GM21825 (cell line): ENCODE data around the gene RPS6KB1.
"Not testable (repeated sequence)": the region's sequence is repeated elsewhere in the genome, so short reads cannot be mapped to it uniquely, and the experiment has no call there.

Experiments used
- ATAC-seq: cut with Tn5 transposase; IDR thresholded peaks from one replicate; pipeline ENCODE4 v1.9.1; 2021; ENCODE audit warnings: mild to moderate bottlenecking, moderate library complexity; ENCODE audit not compliant: unreplicated experiment

Gene RPS6KB1

DNA sequence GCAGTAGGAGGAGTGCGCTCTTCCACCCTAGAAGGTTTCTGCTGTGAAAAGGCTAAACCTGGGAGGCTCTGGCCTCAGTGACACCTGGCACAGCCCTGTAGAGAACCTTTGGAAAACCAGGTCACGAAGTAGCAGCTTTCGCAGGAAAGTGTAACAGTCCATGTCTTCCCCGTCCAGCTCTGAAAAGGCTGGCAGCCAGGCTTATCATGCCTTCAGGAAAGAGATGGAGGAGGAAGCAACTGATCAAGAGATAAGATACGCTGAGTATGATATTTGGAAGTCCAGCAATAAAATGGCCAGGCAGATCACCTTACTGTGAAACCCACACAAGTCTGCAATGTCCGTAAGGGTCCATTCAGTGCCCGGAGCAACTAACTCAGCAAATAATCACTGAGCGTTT is 22.4 kb upstream of the RPS6KB1 start:
- ATAC-seq: no peak

DNA sequence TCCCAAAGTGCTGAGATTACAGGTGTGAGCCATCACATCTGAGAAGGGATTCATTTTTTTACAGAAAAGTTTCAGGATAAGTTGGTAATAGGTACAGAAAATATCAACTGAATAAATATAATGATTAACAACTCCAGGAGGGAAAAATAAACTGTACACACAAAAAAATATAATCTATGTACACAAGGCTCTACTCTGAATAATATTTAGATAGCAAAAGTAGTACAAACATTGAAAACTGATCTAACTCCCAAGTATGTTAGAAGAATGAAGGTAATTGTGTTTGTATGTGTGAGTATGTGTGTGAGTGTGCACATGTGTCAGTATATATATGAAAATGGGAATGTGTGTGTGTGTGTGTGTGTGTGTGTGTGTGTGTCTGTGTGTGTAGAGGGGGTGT is 20.6 kb upstream of the RPS6KB1 start:
- ATAC-seq: no peak

DNA sequence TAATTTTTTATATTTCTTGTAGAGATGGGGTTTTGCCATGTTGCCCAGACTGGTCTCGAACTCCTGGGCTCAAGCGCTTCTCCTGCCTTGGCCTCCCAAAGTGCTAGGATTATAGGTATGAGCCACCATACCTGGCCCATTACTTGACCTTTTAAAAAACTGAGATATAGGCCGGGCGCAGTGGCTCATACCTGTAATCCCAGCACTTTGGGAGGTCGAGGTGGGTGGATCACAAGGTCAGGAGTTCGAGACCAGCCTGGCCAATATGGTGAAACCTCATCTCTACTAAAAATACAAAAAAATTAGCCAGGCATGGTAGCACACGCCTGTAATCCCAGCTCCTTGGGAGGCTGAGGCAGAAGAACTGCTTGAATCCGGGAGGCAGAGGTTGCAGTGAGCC is 19.5 kb upstream of the RPS6KB1 start:
- ATAC-seq: not testable (repeated sequence)

DNA sequence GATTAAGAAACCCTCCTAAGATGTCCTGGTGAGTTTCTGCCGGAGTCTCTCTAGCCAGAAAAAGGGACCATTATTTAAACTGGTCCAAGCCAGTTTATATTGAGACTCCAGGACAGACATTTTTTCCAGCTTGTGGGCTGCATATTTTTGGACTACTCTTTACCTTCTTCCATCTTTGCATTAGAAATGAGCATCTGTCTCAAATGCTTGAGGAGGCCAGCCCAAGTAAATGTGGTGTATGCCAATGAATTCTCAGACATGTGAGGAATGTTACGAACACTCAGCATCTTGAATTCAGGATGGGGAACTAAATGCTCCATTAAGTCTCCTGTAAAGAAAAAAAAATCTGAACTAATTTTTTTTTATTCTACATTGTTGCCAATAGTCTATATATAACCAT is 18.5 kb upstream of the RPS6KB1 start:
- ATAC-seq: no peak

DNA sequence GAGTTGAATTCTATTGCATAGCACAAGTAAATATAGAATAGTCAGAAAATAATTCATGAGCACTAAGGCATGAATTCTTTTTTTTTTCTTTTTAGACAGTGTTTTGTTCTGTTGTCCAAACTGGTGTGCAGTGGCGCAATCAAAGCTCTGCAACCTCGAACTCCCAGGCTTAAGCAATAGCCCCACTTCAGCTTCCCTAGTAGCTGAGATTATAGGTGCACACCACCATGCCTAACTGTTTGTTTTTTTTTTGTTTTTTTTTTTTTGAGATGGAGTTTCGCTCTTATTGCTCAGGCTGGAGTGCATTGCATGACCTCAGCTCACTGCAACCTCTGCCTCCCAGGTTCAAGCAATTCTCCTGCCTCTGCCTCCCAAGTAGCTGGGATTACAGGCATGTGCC is 16.8 kb upstream of the RPS6KB1 start:
- ATAC-seq: no peak

DNA sequence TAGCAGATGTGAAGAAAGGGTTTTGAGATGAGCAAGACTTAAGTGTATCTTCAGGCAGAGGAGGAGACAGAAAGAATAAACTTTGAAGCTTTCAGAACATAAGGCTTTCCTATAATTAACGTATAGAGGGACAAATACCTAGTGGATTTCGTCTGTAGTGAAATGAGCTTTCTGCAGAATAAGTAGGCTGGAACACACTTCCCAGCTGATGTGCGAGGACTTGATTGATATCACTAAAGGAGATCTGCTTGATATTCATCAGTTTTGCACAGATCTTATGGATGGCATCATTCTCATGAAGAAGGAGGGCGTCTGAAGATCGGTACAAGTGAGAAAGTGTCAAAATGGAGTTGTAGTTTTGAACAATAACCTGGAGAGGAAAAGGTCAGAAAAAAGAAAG is 15.0 kb upstream of the RPS6KB1 start:
- ATAC-seq: no peak

DNA sequence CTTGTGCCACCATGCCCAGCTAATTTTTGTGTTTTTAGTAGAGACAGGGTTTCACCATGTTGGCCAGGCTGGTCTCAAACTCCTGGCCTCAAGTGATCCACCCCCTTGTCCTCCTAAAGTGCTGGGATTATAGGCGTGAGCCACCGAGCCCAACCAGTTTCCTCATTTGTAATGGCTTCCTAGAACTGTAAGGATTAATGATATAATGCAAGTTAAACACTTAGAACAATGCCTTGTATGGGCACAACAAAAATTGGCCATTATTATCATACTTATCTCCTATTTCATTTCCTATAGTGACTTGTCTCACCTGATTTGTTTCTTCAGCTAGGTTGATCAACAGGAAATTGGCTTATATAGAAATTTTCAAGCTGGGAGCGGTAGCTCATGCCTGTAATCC is 14.3 kb upstream of the RPS6KB1 start:
- ATAC-seq: no peak

DNA sequence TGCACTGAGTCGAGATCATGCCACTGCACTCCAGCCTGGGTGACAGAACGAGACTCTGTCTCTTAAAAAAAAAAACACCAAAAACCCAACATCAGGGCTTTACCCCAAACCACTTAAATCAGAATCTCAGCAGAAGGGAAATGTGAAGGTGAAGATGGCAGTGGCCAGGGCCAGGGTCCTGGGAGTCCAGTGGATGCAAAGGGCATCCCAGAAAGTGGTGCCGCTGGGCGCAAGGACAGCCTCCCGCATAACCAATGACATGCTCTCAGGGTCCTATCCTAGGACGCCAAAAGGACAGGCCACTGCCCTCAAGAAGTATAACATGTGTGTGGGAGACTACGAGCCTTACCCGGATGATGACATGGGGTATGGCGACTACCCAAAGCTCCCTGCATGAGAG is 8.1 kb upstream of the RPS6KB1 start:
- no peak for ATAC-seq

DNA sequence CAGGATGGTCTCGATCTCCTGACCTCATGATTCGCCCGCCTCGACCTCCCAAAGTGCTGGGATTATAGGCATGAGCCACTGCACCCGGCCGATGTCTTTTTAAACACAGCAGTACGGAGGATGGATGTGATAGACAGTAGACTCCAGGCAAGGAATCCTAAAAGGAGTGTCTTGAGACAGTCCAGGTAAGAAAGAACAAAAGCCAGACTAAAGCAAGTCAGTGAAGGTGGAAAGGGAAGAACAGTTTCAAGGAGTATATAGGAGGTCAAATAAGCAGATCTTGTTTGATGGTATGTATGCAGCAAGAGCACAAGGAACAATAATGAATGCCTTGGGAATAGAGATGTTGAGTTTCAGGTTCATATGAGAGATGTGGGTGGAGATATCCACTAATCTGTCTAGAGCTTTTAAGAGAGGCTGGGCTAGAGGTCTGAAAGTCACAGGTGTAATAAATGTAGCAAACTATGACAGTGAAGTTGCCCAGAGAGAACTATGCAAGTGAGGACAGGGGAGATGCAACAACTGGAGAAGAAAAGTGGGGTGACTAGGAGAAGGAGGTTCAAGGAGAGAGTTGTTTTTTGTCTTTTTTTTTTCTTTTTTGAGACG is 4.7 kb upstream of the RPS6KB1 start:
- no peak for ATAC-seq

DNA sequence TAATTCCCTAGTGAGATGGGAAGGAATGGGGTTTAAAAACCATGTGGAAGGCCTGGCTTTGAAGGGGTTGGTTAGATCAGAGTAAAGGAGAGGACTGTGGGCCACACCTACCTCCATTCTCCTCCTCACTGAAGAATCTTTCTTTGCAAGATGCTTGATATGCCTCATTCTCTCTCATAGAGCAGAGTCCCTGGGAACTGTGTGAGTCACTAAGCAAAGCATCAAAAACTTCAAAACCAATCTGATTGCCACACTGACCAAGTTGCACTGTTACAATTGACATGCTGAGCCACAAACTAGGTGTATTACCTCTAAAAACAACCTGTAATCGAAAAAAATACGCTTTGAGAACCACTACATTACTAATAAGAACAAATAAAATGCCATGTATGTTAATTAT is 2.2 kb upstream of the RPS6KB1 start:
- no peak for ATAC-seq

DNA sequence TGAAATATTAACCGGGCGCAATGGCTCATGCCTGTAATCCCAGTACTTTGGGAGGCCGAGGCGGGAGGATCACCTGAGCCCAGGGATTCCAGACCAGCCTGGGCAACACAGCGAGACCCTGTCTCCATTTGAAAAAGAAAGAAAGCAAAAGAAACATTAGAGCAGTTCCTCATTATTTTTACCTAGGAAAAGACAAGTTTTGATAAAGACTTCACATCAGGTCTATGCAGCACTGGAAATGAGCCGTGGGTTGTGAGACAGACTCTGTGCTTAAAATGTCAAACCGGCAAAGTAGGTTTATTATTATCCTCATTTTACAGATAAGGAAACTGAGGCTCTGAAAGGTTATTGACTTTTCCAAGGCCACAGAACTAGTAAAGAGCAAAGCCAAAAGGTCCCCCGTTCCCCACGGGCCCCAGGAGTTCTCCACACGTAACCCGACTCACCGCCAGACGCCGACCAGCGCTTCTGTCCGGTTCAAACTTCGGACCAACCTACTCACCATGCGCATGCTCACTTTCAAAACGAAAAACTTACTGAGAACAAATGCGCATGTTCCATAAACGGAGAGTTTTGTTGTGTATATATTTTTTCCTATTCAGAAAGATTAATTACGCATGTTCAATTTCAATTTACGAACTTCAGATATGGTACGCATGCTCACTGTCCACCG is 534 bp upstream of the RPS6KB1 start:
- ATAC-seq: peak; percentile 48

DNA sequence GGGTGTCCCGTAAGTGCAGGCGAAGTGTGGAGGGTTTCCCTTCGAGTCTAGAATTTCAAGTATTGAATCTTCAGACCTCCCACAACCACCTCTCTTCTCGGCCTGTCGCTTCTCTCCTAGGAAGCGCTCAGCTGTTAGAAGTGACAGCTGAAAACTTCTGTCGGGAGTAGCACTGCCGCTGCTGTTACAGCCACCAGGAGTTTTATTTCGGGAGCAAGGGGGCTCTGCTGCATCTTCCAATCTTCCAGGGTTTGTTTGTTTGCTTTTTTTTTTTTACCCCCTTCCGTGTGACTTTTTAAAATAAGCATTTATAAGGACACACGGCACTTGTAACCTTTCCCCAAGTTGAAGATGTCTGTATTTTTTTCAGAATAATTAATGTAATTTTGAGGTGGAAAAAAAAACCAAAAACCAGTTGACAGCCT is 767 bp downstream of the RPS6KB1 start:
- peak; percentile 6 for ATAC-seq

DNA sequence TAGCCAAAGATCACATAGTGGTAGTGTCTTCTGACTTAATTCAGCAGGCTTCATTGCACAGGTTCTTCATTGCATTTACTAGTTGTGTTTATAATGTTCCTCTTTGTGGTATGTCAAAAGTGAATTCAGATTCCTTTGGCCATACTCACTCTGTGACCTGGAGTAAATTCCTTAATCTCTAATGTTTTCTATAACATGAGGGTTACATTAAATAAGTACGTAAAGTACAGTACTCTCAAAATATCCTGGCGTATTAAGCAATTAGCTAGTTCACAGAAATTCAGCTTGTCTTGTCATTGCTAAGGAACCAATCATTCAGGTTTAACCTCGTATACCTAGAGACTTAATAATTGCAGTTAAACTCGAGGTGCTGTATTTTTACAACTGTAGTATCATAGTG is 4.2 kb downstream of the RPS6KB1 start:
- no peak for ATAC-seq

DNA sequence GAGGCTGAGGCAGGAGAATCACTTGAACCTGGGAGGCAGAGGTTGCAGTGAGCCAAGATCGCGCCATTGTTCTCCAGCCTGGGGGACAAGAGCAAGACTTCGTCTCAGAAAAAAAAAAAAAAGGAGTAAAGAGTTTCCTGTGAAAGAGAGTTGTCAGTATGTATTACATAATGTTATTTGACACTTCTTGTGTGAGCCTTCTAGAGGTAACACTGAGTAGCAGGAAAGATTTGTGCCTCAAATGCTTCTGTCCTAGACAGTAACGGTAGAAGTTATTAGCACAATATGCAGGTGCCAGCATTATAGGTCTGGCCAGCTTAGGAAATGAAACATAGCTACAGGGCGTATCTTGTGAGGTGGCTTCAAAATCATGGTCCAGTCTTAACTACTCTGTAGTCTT is 6.2 kb downstream of the RPS6KB1 start:
- no peak for ATAC-seq

DNA sequence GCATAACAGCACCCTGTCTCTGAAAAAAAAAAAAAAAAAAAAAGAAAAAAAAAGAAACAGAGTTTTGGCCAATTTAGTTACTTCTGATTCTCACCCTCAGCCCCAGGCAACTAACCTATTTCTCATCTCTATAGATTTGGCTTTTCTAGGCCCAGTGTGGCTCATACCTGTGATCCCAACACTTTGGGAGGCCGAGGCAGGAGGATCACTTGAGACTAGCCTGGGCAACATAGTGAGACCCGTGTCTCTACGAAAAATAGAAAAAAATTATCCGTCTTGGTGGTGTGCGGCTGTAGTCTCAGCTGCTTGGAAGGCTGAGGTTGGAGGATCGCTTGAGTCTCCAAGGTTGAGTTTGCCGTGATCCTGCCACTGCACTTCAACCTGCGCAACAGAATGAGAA is 8.7 kb downstream of the RPS6KB1 start:
- ATAC-seq: no peak

DNA sequence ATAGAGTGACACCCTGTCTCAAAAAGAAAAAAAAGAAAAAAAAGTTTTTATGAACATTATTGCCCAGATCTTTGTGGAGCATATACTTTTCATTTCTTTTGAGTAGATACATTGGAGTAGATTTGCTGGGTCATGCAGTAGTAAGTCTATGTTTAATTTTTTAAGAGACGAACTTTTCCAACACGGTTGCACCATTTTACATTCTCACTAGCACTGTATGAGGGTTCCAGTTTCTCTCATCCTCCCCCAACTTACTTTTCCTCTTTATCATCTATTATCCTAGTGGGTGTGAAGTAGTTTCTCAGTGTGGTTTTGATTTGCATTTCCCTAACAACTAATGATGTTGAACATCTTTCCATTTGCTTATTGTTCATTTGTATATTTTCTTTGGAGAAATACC is 10.5 kb downstream of the RPS6KB1 start:
- ATAC-seq: no peak

DNA sequence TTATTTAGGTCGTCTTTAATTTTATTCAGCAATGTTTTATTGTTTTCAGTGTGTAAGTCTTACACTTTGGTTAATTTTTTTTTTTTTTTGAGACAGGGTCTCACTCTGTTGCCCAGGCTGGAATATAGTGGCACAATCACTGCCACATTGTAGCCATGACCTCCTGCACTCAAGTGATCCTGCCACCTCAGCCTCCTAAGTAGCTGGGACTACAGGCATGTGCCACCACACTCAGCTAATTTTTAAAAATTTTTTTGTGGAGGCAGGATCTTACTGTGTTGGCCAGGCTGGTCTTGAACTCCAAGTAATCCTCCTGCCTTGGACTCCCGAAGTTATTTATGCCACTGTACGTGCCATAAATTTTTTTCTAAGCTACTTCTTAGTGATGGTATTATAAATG is 14.5 kb downstream of the RPS6KB1 start:
- no peak for ATAC-seq

DNA sequence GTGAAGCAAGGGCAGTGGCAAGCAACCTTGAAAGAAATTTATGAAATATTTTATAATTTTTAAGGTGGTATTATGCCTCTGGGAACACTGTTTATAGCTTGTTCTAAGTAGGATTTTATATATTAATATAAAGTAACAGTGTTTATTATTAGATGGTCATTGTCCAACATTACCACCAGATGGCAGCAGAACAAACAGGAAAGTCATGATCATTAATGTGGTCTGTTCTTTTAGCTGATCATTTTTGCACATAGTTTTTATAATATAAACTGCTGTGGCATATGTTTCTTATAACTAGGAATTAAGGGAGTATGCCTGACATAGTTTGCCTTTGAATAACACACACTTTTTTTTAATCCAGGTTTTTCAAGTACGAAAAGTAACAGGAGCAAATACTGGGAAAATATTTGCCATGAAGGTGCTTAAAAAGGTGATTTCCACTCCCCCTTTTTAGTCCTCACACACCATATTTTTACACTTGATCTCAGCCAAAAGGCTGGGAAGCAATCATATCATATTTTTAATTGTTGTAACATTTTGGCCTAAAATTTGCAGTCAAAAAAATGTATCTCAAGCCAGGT is 21.4 kb downstream of the RPS6KB1 start:
- ATAC-seq: no peak

DNA sequence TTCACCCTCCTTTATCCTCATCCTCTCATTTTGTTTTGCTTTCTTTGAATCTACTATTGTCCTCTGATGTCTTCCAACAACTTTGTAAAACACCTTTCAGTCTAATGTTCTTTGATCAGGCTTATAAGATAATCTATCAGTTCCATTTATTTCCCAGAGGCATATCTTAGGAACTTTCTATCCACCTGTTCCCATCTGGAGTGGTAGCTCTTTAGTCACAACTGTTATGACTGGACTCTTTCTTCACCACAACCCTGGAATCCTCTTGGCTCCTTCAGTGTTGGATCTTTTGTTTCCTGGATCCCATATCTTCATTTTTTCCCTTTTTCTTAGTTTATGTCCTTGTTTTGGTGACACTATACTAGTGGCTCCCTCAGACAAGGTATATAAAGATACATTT is 23.5 kb downstream of the RPS6KB1 start:
- ATAC-seq: no peak

DNA sequence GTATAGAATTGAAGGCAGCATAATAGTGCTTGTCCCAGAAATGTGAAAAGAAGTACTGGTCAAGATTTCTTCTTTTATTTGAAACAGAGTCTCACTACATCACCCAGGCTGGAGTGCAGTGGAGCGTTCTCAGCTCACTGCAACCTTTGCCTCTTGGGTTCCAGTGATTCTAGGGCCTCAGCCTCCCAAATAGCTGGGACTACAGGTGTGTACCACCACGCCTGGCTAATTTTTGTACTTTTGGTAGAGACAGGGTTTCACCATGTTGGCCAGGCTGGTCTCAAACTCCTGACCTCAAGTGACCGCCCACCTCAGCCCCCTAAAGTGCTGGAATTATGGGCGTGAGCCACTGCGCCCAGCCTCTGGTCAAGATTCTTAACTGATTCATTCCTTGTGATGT is 27.7 kb downstream of the RPS6KB1 start:
- ATAC-seq: not testable (repeated sequence)

DNA sequence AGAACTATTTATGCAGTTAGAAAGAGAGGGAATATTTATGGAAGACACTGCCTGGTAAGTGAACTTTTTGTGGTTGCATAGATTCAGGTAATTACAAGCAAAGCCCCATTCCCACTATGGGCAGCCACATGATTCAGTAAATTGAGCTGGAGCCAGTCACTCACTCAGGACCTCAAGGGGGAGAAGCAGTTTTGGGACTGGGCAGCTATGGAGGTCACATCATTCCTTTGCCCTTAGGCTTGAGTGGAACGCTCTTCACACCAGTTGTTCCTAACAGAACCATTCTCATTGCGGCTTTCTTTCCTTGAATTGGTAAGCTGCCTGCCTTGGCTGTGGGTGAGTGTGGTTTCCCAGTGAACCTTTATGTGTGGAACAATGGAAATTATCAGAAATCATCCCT is 37.2 kb downstream of the RPS6KB1 start:
- not testable (repeated sequence) for ATAC-seq

DNA sequence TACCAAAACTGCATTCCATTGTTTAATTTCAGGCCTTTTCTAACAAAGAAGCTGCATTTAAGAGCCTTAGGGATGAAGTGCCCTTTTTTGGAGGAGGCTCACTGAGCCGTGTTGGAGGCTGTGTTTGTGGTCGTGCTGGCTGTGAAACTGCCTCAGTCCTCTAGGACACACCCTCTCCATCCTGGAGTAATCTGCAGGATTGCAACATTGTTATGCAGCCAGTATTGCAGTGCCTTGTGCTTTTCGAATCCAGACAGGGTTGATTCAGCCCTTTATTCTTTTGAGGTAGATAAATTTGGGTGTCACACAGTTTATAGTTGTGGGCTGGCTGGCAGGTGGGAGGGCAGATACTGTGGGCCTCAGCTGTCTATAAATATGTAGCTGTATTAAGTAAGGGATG is 37.8 kb downstream of the RPS6KB1 start:
- ATAC-seq: not testable (repeated sequence)

DNA sequence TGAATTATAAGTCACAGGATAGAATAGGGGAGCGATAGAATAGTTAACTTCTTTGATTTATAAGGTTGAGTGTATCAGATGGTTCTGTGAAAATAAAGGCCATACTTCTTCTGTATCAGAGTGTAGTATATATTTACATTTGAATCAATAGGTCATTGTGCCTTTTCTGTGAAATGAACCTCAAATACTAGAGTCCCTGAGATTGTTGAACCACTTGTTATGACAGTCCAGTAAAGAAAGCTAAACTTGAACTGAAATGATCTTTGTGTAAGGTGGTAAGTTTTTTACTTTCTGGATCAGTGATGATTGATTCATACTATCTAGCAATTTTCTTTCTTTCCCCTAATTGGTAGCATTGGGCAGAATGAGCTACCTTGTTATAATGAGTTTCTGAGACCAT is 40.4 kb downstream of the RPS6KB1 start:
- ATAC-seq: not testable (repeated sequence)
